Retinal pigment epithelial cell (primary cell): ENCODE measurements around the gene GMEB2.
"Not testable (repeated sequence)": the region's sequence is repeated elsewhere in the genome, so short reads cannot be mapped to it uniquely, and the experiment has no call there.

Experiments
- DNase-seq: peaks from one replicate; pipeline ENCODE4 v3.0.0-alpha.2; 2010; ENCODE audit warnings: low read depth
- H3K4me3 ChIP-seq: 2 replicates; pipeline ENCODE4 v1.5.1; 2011; ENCODE audit warnings: mild to moderate bottlenecking, low read length, control low read depth, moderate library complexity
- CTCF ChIP-seq: conservative IDR thresholded peaks from 2 replicates; pipeline ENCODE4 v1.5.1; 2011; ENCODE audit warnings: low read depth, low read length, control low read depth, inconsistent platforms

GMEB2 gene

DNA sequence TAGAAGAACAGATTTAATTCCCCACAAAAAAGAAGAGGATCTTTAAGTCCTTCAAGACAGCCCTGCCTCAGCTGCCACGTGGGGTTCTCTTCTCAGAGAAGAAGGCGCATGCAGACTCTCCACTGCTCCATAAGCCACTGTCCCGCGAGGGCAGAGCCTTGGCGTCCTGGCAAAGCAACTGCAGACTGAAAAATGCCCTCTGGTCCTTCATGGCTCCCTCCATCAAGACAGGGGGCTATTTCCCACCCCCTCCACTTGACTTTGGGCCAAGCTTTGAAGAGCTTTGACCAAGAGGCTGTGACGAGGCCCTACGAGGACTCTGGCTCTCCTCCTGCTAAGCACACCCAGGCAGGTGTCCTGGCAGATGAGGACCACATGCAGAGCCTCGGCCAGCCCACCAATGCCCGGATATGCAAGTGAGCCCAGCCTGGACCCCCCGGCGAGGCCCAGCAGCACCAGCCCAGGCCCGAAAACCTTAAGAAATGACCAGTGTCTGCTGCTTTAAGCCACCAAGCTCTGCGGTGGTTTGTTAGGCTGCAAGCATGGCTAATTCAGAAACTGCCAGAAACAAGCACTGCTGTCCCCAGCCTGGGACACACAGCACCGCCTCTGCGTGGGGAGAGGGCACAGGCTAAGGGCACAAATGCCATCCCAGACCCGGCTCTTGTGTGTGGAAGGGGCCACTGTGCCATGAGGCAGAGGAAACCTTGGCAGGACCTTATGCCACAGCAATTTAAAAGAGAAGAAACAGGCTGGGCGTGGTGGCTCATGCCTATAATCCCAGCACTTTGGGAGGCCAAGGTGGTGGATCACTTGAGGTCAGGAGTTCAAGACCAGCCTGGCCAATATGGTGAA lies 16.1 kb downstream of the GMEB2 start:
- TF ChIP-seq CTCF, result no peak
- no peak overlapping the region for H3K4me3 ChIP-seq
- DNase-seq, result no peak

DNA sequence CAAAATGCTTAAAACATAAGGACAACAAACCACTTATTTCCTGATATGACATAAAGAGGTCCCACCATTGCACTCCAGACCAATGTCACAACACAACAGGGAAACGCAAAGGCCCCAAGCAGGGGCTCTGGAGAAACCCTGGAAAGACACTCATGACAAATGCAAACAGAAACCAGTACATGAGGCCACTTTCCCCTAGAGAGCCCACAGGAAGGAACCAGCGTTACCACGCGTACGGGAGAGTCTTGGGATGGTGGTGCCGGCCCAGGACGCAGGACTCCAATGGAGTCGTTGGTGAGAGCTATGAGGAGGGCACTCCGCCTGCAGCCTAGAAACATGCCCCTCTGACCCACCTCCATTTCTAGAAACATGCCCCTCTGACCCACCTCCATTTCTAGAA lies 20.2 kb downstream of the GMEB2 start:
- no peak for TF ChIP-seq CTCF
- DNase-seq, result no peak
- no peak overlapping the region for H3K4me3 ChIP-seq

DNA sequence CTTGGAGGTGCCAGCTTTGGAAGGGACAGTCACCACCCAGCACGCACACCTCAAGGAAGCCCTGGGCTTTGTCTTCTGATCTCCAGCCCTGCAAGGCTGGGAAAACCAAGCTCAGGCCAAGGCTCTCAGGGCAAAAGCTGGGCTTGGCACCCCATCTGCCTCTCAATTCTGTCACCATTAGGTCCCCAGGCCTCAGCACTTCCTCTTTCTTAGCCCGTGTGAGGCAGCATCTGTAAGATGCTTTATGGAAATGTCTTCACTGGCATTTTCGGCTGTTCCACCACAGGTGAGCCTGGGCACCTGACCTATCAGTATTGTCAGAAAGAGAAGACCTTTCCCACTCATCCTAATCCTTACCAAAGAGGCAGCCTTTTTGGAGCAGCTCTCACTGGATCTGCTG lies 24.6 kb downstream of the GMEB2 start:
- DNase-seq, result no peak
- H3K4me3 ChIP-seq, result no peak overlapping the region
- TF ChIP-seq CTCF, result no peak

- not testable (repeated sequence) for DNase-seq, H3K4me3 ChIP-seq
These were observed 25.2 kb downstream of the GMEB2 start for GRCh38 chr20:63601679-63602078.

GRCh38 chr20:63599396-63600050 lies 27.4 kb downstream of the GMEB2 start:
- no peak for DNase-seq
- H3K4me3 ChIP-seq, result no peak overlapping the region
- TF ChIP-seq CTCF, result no peak

GRCh38 chr20:63598479-63599395 lies 28.2 kb downstream of the GMEB2 start:
- TF ChIP-seq CTCF, result no peak
- no peak overlapping the region for H3K4me3 ChIP-seq
- no peak for DNase-seq
